HepG2 (cell line): ENCODE measurements around the gene UST. TPM values are rescaled to one million over a fixed set of nuclear protein-coding genes. Genes with fewer than 3 reads are reported as not detected.
A peak's percentile ranks its signal among the peaks of the same experiment; 100 is the strongest.

ENCODE experiments used
- DBP ChIP-seq: sonication (generic); formaldehyde crosslinking; IDR thresholded peaks from 2 replicates; pipeline ENCODE4 v1.4.0; 2020; ENCODE audit warnings: missing genetic modification reagents; ENCODE audit errors: not compliant biosample characterization
- EED ChIP-seq: sonication (generic); formaldehyde crosslinking; IDR thresholded peaks from 2 replicates; pipeline ENCODE4 v1.5.0; 2020; ENCODE audit warnings: mild to moderate bottlenecking, missing genetic modification reagents
- GATAD2A ChIP-seq: IDR thresholded peaks from 2 replicates; pipeline ENCODE4 v1.6.1; 2016
- GTF3A ChIP-seq: sonication (generic); formaldehyde crosslinking; conservative IDR thresholded peaks from 2 replicates; pipeline ENCODE4 v1.4.0; 2020; ENCODE audit warnings: mild to moderate bottlenecking, missing genetic modification reagents
- IRF1 ChIP-seq: sonication (generic); formaldehyde crosslinking; IDR thresholded peaks from 2 replicates; pipeline ENCODE4 v1.4.0; 2020; ENCODE audit warnings: low read depth, mild to moderate bottlenecking, missing genetic modification reagents
- MXD1 ChIP-seq: sonication (generic); formaldehyde crosslinking; IDR thresholded peaks from 2 replicates; pipeline ENCODE4 v1.4.0; 2020; ENCODE audit warnings: mild to moderate bottlenecking, missing genetic modification reagents
- NR3C1 ChIP-seq: sonication (generic); formaldehyde crosslinking; IDR thresholded peaks from 2 replicates; pipeline ENCODE4 v1.4.0; 2020; ENCODE audit warnings: missing genetic modification reagents
- SNAPC2 ChIP-seq: sonication (generic); formaldehyde crosslinking; IDR thresholded peaks from 2 replicates; pipeline ENCODE4 v1.8.1; 2022; ENCODE audit warnings: mild to moderate bottlenecking, missing genetic modification reagents
- SOX6 ChIP-seq, 2 experiments: fragments of 450-650 bp in 1 of 2; sonication (generic) in 1 of 2; formaldehyde crosslinking in 1 of 2; IDR thresholded peaks; 2 replicates each; pipeline versions ENCODE4 v1.4.0 to v1.6.1; 2017 to 2020; ENCODE audit warnings: antibody characterized with exemption in 1 of 2, mild to moderate bottlenecking in 1 of 2, missing genetic modification reagents in 1 of 2
- USF2 ChIP-seq, 2 experiments: sonication (generic) in 1 of 2; formaldehyde crosslinking in 1 of 2; IDR thresholded peaks; 2 replicates each; pipeline versions ENCODE4 v1.5.1 to v1.6.1; 2011 to 2020; ENCODE audit warnings: borderline replicate concordance in 1 of 2, low read depth in 1 of 2, low read length in 1 of 2, mild to moderate bottlenecking in 1 of 2, missing genetic modification reagents in 1 of 2, moderate library complexity in 1 of 2
- ZEB1 ChIP-seq: IDR thresholded peaks from 2 replicates; pipeline ENCODE4 v1.6.1; 2012; ENCODE audit warnings: mild to moderate bottlenecking, low read depth, inconsistent platforms; ENCODE audit not compliant: insufficient replicate concordance
- ZMYM4 ChIP-seq: sonication (generic); formaldehyde crosslinking; IDR thresholded peaks from 2 replicates; pipeline ENCODE4 v1.8.1; 2023; ENCODE audit warnings: mild to moderate bottlenecking, missing genetic modification reagents
- ZNF17 ChIP-seq: sonication (generic); formaldehyde crosslinking; IDR thresholded peaks from 2 replicates; pipeline ENCODE4 v1.5.0; 2020; ENCODE audit warnings: mild to moderate bottlenecking, missing genetic modification reagents
- ZNF574 ChIP-seq: sonication (generic); formaldehyde crosslinking; IDR thresholded peaks from 2 replicates; pipeline ENCODE4 v1.4.0; 2020; ENCODE audit warnings: missing genetic modification reagents
- ZNF576 ChIP-seq: sonication (generic); formaldehyde crosslinking; IDR thresholded peaks from 2 replicates; pipeline ENCODE4 v1.4.0; 2020; ENCODE audit warnings: mild to moderate bottlenecking, missing genetic modification reagents
- ZNF616 ChIP-seq: sonication (generic); formaldehyde crosslinking; IDR thresholded peaks from 2 replicates; pipeline ENCODE4 v1.5.0; 2020; ENCODE audit warnings: low read depth, mild to moderate bottlenecking, missing genetic modification reagents
- ZNF644 ChIP-seq: IDR thresholded peaks from 2 replicates; pipeline ENCODE4 v1.6.1; 2016; ENCODE audit warnings: low read depth
- ZNF770 ChIP-seq: sonication (generic); formaldehyde crosslinking; IDR thresholded peaks from 2 replicates; pipeline ENCODE4 v1.5.0; 2020; ENCODE audit warnings: mild to moderate bottlenecking, missing genetic modification reagents
- polyA plus RNA-seq, 8 experiments: library from polyadenylated mRNA; depleted of rRNA in 3 of 8; stranded (reverse) in 7 of 8; unstranded in 1 of 8; fragments of >200 nt; fragmentation: Illumina TruSeq in 4 of 8; extraction: Trizol in 4 of 8; gene quantifications; 2 replicates each; pipeline versions ENCODE4 v1.2.1 to v1.2.3, GENCODE V29; 2011 to 2016; ENCODE audit warnings: low read depth in 4 of 8, missing spikeins in 1 of 8, mixed read lengths in 1 of 8; ENCODE audit not compliant: insufficient read depth in 1 of 8
- total RNA-seq, 5 experiments: library from RNA; depleted of rRNA; stranded (reverse); fragments of >200 nt; fragmentation: Illumina TruSeq; extraction: Trizol; gene quantifications; 2 replicates each; pipeline ENCODE4 v1.2.3, GENCODE V29; 2016; ENCODE audit warnings: low read depth in 1 of 5

The UST gene
- total and polyA plus RNA-seq, 2 of the 13 experiments (the other 11 are each of a cell fraction or from before 2014, with no cell fraction given): 0.27 TPM; not detected in 1

- no peak for TF ChIP-seq DBP
- 0 out of 2 replicates have a peak, but pooled peaks have one; percentile 35 for TF ChIP-seq ZNF574 (CRISPR knock-in tag)
- TF ChIP-seq IRF1 (CRISPR knock-in tag): no peak
- TF ChIP-seq EED (CRISPR knock-in tag): no peak
- TF ChIP-seq NR3C1 (CRISPR knock-in tag): no peak
- peak; percentile 39; the same call in 1 of the 2 replicates for TF ChIP-seq GATAD2A (CRISPR knock-in tag)
- TF ChIP-seq USF2 (IDR thresholded peaks at IDR 0.05; ENCODE audit: low read depth, low read length): peak; percentile 35; the same call in 1 of the 2 replicates
- TF ChIP-seq USF2 (CRISPR knock-in tag; IDR thresholded peaks at IDR 0.05; ENCODE audit: borderline replicate concordance): peak; percentile 50; the same call in 1 of the 2 replicates
- TF ChIP-seq MXD1 (CRISPR knock-in tag): no peak
- TF ChIP-seq SNAPC2 (CRISPR knock-in tag): no peak
- no peak for TF ChIP-seq ZNF17
- TF ChIP-seq ZMYM4 (CRISPR knock-in tag): 0 out of 2 replicates have a peak, but pooled peaks have one; percentile 32
- TF ChIP-seq ZNF576: no peak
- TF ChIP-seq ZEB1: no peak
- 0 out of 2 replicates have a peak, but pooled peaks have one; percentile 12 for TF ChIP-seq ZNF644 (CRISPR knock-in tag)
- no peak for TF ChIP-seq GTF3A (CRISPR knock-in tag)
- no peak for TF ChIP-seq ZNF616 (CRISPR knock-in tag)
- no peak for TF ChIP-seq SOX6 (IDR thresholded peaks at IDR 0.05)
- TF ChIP-seq SOX6 (CRISPR knock-in tag; IDR thresholded peaks at IDR 0.05): peak; percentile 54
- peak; percentile 88 for TF ChIP-seq ZNF770
Observed at GRCh38 chr6:149004664-149005063, 257.8 kb downstream of the UST start (continued).
